Measurements from ENCODE around the gene C1QL2.

The C1QL2 gene

DNA sequence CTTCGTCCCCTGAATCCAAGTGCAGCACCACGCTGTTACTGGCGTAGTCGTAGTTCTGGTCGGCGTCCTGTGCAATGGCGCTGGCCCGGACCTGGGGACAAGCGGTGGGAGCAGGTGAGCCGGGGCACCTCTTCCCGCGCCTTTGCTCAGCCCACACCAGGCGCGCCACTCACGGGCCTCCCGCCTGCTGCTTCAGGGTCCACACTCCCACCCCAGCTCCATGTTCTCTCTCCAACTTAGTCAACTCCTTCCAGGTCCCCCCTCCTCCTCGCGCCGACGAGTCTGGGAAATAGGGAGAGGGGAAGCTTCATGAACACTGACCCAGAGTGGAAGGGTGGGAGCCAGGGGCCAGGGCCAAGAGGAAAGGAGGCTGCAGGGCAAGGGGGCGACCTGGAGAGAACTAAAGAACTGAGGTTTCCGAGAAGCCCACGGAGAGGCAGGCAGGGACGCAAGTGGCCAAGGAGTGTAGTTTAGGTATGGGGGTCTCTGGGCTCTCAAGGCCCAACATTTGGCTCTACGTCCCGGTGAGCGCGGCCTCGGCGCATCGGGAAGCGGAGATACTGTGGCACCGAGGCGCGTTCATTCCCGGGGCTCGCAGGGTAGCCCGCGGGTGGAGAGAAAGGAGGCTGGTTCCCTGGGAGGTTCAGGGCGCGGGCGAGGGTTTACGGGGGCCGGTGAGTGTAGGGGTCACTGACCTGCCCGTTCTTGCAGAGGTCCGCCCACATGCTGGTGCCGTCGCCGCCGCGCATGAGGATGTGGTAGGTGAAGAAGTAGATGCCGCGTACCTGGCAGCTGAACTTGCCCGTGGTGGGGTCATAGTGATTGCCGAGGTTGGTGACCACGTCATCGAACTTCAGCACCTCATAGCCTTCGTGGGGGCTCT, 1.4 kb downstream of the C1QL2 start:
- H3K27ac Mint-ChIP-seq: no peak overlapping the region
- H3K4me3 Mint-ChIP-seq: peak overlapping the region; percentile 66
- TF ChIP-seq, protein P1, sequence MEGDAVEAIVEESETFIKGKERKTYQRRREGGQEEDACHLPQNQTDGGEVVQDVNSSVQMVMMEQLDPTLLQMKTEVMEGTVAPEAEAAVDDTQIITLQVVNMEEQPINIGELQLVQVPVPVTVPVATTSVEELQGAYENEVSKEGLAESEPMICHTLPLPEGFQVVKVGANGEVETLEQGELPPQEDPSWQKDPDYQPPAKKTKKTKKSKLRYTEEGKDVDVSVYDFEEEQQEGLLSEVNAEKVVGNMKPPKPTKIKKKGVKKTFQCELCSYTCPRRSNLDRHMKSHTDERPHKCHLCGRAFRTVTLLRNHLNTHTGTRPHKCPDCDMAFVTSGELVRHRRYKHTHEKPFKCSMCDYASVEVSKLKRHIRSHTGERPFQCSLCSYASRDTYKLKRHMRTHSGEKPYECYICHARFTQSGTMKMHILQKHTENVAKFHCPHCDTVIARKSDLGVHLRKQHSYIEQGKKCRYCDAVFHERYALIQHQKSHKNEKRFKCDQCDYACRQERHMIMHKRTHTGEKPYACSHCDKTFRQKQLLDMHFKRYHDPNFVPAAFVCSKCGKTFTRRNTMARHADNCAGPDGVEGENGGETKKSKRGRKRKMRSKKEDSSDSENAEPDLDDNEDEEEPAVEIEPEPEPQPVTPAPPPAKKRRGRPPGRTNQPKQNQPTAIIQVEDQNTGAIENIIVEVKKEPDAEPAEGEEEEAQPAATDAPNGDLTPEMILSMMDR (IDR thresholded peaks at IDR 0.05): no peak
- DNase-seq: no peak
- peaks cover 13% of the 10 kb centered on the region for H3K4me1 Mint-ChIP-seq
- no peaks in the 10 kb centered on the region for H3K9me3 Mint-ChIP-seq
- H3K27me3 Mint-ChIP-seq (ENCODE audit: low read depth, poor library complexity): peaks cover 93% of the 10 kb centered on the region
- H3K36me3 Mint-ChIP-seq (ENCODE audit: low read depth): no peaks in the 10 kb centered on the region

DNA sequence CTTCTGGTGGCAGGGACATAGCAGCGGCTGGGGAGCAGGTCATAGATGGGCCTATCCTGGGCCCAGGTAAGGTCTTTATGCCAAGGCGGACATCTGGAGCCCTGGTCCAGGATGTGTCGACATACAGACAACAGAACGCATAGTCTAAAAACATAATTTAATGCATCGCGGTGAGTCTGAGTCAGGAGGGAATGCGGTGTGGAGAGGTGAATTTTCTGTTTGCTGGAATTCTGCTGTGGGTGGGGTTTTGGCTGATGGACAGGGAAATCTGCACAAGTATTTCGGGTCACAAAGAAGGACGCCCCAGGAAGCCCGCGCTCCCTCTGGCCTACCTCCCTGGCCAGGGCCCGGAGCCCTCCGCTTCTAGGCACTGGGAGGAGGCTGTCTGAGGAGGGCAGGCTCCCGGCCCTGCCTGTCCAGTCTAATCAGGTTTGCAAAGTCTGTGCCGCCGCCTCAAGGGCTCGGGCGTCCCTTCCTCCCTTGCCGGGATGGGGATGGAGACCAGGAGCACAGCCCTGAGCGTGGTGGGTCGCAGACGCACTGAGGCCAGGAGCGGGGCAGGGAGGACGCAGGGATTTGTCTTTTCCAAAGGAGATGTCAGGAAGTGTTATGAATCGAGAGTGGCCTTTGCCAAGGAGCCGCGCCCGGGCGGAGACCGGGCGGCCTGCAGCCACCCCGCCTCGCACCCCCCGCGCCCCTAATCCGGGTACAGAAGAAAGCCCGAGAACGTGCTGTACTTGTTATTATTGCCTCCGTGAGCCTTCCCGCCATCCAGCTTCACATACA, 2.3 kb downstream of the C1QL2 start:
- Mint-ChIP-seq H3K27me3 (ENCODE audit: low read depth, poor library complexity) (peaks cover 93% of the 10 kb centered on the region), H3K4me3 (peak overlapping the region; percentile 54), H3K9me3 (no peaks in the 10 kb centered on the region), H3K27ac (no peak overlapping the region), H3K4me1 (peaks cover 13% of the 10 kb centered on the region), H3K36me3 (ENCODE audit: low read depth) (no peaks in the 10 kb centered on the region)
- TF ChIP-seq, protein P1 (IDR thresholded peaks at IDR 0.05): no peak
- no peak for DNase-seq

DNA sequence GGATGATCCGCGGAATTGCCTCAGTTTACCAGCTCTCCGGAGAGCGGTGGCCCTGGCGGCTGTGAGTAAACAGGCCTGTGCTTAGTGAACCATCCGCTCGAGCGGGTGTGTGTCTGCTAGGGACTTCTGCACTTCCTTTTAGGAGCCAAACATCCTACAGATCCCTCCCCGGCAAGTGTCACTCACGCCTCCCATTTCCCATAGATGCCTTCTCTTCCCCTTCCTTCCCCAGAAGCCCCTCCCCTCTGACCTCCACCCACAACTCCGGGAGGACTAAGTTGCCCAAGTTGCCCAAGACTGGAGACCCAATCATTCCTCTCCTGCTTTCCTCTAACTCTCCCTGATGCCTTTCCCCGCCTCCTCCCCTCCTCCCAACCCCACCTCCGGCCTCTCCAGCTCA, 2.9 kb downstream of the C1QL2 start:
- no peaks in the 10 kb centered on the region for H3K9me3 Mint-ChIP-seq
- H3K4me3 Mint-ChIP-seq: peak overlapping the region; percentile 33
- peak; percentile 22 for DNase-seq
- H3K36me3 Mint-ChIP-seq (ENCODE audit: low read depth): no peaks in the 10 kb centered on the region
- peaks cover 13% of the 10 kb centered on the region for H3K4me1 Mint-ChIP-seq
- TF ChIP-seq, protein P1 (IDR thresholded peaks at IDR 0.05): no peak
- H3K27ac Mint-ChIP-seq: no peak overlapping the region
- H3K27me3 Mint-ChIP-seq (ENCODE audit: low read depth, poor library complexity): peaks cover 93% of the 10 kb centered on the region

DNA sequence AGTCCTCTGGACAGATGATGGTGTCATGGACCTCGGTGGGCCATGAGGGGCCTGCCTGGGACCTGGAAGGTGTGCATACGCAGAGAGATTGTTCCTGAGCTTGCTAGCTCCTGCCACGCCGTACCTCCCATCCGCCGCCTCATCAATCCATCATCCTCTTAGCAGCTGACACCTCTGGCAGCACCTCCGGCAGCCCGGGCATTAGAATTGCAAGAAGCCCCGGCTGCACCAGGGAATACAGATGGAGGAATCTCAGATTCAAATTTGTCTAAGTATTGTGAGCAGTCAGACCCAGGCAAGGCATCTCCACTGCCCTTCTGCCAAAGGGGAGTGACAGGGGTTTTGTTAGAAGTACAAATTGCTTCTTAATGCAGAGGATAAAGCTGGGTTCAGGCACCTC, 4.5 kb downstream of the C1QL2 start:
- no peak overlapping the region for H3K27ac Mint-ChIP-seq
- no peaks in the 10 kb centered on the region for H3K9me3 Mint-ChIP-seq
- peaks cover 13% of the 10 kb centered on the region for H3K4me1 Mint-ChIP-seq
- TF ChIP-seq, protein P1 (IDR thresholded peaks at IDR 0.05): no peak
- no peaks in the 10 kb centered on the region for H3K36me3 Mint-ChIP-seq (ENCODE audit: low read depth)
- no peak overlapping the region for H3K4me3 Mint-ChIP-seq
- H3K27me3 Mint-ChIP-seq (ENCODE audit: low read depth, poor library complexity): peaks cover 91% of the 10 kb centered on the region
- DNase-seq: no peak

DNA sequence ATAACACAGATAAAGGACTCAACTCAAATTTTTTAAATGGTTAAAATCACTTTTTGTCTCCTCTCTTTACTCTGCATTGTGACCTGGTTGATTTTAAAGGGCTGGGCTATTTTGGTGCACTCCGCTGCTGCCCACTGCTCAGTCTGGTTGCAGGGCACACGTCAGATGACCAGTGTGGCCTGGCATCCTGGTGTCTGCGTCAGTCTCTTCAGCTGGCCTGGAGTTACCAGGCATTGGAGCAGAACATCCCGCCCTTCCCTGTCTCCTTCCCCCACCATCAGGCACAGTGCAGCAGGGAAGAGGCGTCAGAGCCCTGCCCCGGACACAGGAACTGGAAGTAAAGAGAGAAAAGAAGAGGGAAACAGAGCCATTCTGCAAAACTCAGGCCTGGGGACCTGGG, 8.9 kb downstream of the C1QL2 start:
- no peak overlapping the region for H3K27ac Mint-ChIP-seq
- no peaks in the 10 kb centered on the region for H3K4me1 Mint-ChIP-seq

More for the DNA sequence above, 8.9 kb downstream of the C1QL2 start:
- TF ChIP-seq, protein P1 (IDR thresholded peaks at IDR 0.05): no peak
- DNase-seq: no peak
- H3K9me3 Mint-ChIP-seq: no peaks in the 10 kb centered on the region
- H3K36me3 Mint-ChIP-seq (ENCODE audit: low read depth): no peaks in the 10 kb centered on the region
- H3K27me3 Mint-ChIP-seq (ENCODE audit: low read depth, poor library complexity): peaks cover 62% of the 10 kb centered on the region
- no peak overlapping the region for H3K4me3 Mint-ChIP-seq

Data from nephron progenitor cell (in vitro differentiated cells).